OCI-LY3 (cell line): ENCODE measurements around the gene PRSS27.

ENCODE experiments used
- H2AFZ ChIP-seq: fragments of 200-600, 300-600 bp; shearing (Covaris generic); 2 replicates; pipeline ENCODE4 v1.6.0; 2014; ENCODE audit warnings: antibody characterized with exemption, low read depth, low read length
- H3K27ac ChIP-seq: fragments of 200-600, 300-600 bp; sonication (generic); 2 replicates; pipeline ENCODE4 v1.5.1; 2014; ENCODE audit warnings: mild to moderate bottlenecking, low read length, moderate library complexity, mixed read lengths
- H3K27me3 ChIP-seq: fragments of 200-600, 300-600 bp; sonication (generic); 2 replicates; pipeline ENCODE4 v1.6.1; 2014; ENCODE audit warnings: low read depth, low read length, mixed read lengths
- H3K36me3 ChIP-seq: fragments of 200-600, 300-600 bp; sonication (generic); replicated peaks from 2 replicates; pipeline ENCODE3; 2014; ENCODE audit warnings: low read depth, low read length, mixed read lengths
- H3K4me1 ChIP-seq: fragments of 300-600, 200-600 bp; sonication (generic); 2 replicates; pipeline ENCODE4 v1.6.1; 2014; ENCODE audit warnings: low read length, mixed read lengths
- H3K4me2 ChIP-seq: fragments of 200-600, 300-600 bp; sonication (generic); 2 replicates; pipeline ENCODE4 v1.6.1; 2014; ENCODE audit warnings: low read length, mixed read lengths
- H3K4me3 ChIP-seq: fragments of 300-600, 200-600 bp; sonication (generic); 2 replicates; pipeline ENCODE4 v1.5.1; 2014; ENCODE audit warnings: antibody characterized with exemption, mild to moderate bottlenecking, low read length, moderate library complexity
- H3K79me2 ChIP-seq: fragments of 300-600, 200-600 bp; shearing (Covaris generic); 2 replicates; pipeline ENCODE4 v1.6.1; 2014; ENCODE audit warnings: mild to moderate bottlenecking, low read length, mixed read lengths
- H3K9ac ChIP-seq: fragments of 300-600, 200-600 bp; shearing (Covaris generic); 2 replicates; pipeline ENCODE4 v1.6.0; 2014; ENCODE audit warnings: mild to moderate bottlenecking, low read length, moderate library complexity
- H3K9me3 ChIP-seq: fragments of 200-600, 300-600 bp; shearing (Covaris generic); 2 replicates; pipeline ENCODE4 v1.6.1; 2014; ENCODE audit warnings: low read length, mixed read lengths; ENCODE audit not compliant: insufficient read depth
- H4K20me1 ChIP-seq: fragments of 200-600, 300-600 bp; sonication (generic); 2 replicates; pipeline ENCODE4 v1.6.1; 2016; ENCODE audit warnings: low read length, mixed read lengths; ENCODE audit not compliant: insufficient read depth
- EZH2phosphoT487 ChIP-seq: fragments of 200-600 bp; shearing (Covaris generic); IDR thresholded peaks from 2 replicates; pipeline ENCODE4 v1.6.1; 2018; ENCODE audit warnings: antibody characterized with exemption, mixed run types, low read depth
- TF ChIP-seq, protein P1 (sequence below): fragments of 200-600, 300-600 bp; sonication (generic); IDR thresholded peaks from 2 replicates; pipeline ENCODE4 v1.5.1; 2014; ENCODE audit warnings: antibody characterized with exemption, low read length, low read depth

The PRSS27 gene

DNA sequence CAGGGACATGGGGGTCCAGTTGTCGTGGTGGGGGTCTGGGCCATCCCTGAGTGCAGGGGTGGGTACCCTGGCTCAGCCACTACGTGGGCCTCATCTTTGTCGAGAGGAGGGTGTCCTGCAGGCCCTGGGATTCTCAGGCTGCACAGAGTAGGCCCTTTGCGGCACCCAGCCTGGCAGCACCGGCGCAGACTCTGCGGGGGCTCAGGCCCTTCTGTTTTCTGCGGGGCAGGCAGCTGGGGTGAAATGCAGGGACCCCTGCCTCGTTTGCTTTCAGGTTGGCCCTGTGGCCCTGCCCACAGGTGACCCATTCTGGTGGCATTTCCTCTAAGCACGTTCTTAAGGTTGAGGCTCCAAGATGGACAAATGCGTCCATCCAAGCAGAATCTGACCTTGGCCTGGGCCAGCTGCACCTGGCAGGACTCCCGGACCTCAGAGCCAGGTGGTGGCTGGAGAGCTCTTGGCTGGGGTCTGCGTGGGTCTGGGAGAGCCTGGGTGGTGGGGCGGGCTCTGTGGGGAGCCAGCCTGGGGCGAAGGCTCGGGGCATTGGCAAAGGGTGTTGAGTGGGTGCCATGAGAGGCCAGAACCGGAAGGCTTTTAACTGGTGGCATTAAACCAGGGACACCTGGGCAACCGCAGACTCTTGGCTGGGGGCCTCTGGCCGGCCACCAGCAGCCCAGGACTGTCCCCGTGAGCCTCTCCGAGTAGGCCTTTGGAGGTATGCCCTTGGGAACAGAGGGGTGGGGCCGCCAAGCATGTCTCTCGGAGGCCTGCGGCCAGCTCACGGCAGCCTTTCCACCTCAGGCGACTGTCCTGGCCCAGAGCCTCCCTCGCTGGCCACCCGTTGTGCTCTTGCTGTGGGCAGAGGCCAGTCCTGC, 16.9 kb downstream of the PRSS27 start:
- TF ChIP-seq, protein P1, sequence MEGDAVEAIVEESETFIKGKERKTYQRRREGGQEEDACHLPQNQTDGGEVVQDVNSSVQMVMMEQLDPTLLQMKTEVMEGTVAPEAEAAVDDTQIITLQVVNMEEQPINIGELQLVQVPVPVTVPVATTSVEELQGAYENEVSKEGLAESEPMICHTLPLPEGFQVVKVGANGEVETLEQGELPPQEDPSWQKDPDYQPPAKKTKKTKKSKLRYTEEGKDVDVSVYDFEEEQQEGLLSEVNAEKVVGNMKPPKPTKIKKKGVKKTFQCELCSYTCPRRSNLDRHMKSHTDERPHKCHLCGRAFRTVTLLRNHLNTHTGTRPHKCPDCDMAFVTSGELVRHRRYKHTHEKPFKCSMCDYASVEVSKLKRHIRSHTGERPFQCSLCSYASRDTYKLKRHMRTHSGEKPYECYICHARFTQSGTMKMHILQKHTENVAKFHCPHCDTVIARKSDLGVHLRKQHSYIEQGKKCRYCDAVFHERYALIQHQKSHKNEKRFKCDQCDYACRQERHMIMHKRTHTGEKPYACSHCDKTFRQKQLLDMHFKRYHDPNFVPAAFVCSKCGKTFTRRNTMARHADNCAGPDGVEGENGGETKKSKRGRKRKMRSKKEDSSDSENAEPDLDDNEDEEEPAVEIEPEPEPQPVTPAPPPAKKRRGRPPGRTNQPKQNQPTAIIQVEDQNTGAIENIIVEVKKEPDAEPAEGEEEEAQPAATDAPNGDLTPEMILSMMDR, result no peak
- TF ChIP-seq EZH2phosphoT487, result no peak
- Histone ChIP-seq H3K27ac (no peak overlapping the region), H3K4me2 (no peak overlapping the region), H3K36me3 (peaks cover 46% of the 10 kb centered on the region), H3K4me1 (no peaks in the 10 kb centered on the region), H3K9me3 (no peaks in the 10 kb centered on the region), H3K79me2 (no peaks in the 10 kb centered on the region; the same call in 1 of the 2 replicates), H4K20me1 (peaks cover 12% of the 10 kb centered on the region), H3K27me3 (no peaks in the 10 kb centered on the region), H3K9ac (no peak overlapping the region), H3K4me3 (no peak overlapping the region), H2AFZ (no peak overlapping the region)

DNA sequence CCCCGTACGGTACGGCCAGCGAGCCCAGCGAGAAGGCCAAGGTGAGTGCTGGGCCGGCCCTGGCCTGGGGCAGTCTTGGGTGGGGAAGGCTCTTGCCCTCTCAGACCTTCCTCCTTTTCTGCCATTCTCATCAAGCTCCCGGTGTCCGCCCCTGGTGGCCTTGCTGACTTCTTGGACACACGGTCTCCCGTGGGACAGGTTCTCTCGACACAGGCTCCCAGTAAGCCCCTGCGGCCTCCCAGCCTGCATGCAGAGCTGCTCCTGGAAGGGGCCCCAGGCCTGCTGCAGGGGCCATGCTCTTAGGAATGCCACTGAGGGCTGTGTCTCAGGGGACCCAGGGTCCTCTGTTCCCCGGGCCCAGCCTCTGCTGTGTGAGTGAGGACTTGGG, 17.6 kb downstream of the PRSS27 start:
- Histone ChIP-seq H3K4me3 (no peak overlapping the region), H3K27me3 (no peaks in the 10 kb centered on the region), H4K20me1 (peaks cover 16% of the 10 kb centered on the region), H3K9me3 (no peaks in the 10 kb centered on the region), H3K4me1 (no peaks in the 10 kb centered on the region), H2AFZ (no peak overlapping the region), H3K4me2 (no peak overlapping the region), H3K9ac (no peak overlapping the region), H3K27ac (no peak overlapping the region), H3K79me2 (no peaks in the 10 kb centered on the region; the same call in 1 of the 2 replicates), H3K36me3 (peaks cover 43% of the 10 kb centered on the region)
- TF ChIP-seq, protein P1, result no peak
- TF ChIP-seq EZH2phosphoT487, result no peak

DNA sequence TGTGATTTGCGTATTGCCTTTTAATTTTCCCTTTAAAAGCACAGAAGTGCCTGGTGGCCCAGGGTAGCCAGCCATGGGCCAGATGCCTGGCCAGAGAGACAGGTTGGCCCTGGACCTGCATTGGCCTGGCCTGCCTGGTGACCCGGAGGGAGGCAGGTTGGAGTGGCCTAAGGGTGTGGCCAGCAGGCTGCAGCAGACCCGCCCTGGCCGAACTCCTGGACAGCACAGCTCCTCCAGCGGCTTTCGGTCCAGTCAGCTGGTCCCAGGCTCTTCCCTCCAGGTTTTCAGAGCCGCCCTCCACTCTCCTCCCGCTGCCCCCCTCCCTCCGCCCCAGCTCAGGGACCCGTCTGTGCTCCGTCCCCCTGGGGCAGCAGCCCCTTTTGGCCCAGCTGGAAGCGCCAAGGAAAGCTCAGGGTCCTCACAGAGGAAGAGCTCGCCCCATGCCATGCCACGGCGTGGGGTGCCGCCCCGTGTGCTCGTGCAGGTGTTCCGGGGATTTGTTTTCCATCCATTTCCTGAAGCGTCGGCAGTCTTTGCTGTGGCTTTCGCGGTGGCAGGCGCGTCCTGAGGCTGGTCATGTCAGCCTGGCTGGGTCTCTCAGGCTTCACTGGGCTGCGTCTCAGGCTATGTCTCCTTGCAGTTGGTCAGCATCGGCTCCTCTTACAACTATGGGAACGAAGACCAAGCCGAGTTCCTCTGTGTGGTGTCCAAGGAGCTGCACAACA, 18.1 kb downstream of the PRSS27 start:
- H3K9ac ChIP-seq, result no peak overlapping the region
- H3K27me3 ChIP-seq, result no peaks in the 10 kb centered on the region
- H3K36me3 ChIP-seq, result peaks cover 38% of the 10 kb centered on the region
- no peak overlapping the region for H3K4me3 ChIP-seq
- H3K27ac ChIP-seq, result no peak overlapping the region
- H3K79me2 ChIP-seq, result no peaks in the 10 kb centered on the region; the same call in 1 of the 2 replicates
- H3K9me3 ChIP-seq, result no peaks in the 10 kb centered on the region
- no peaks in the 10 kb centered on the region for H3K4me1 ChIP-seq
- no peak overlapping the region for H2AFZ ChIP-seq
- TF ChIP-seq, protein P1, result no peak
- TF ChIP-seq EZH2phosphoT487, result no peak
- peaks cover 16% of the 10 kb centered on the region for H4K20me1 ChIP-seq
- no peak overlapping the region for H3K4me2 ChIP-seq

DNA sequence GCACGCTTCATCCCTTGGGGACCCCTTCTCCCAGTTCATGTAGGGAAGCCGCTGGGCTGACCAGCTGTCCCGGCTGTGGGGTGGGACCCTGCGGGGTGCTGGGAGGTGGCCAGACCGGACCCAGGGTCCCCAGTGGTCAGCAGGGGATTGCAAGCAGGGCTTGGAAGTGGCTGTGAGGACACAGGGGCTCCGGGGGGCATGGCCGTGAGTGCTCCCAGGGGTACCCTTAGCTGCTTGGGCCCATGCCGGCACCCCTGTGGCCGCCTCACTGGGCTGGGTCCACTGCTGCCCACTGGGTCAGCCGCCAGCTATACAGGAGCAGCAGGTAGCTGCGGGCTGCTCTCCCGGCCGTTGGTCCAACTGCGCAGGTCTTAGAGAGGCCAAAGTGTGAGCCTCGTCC, 18.8 kb downstream of the PRSS27 start:
- TF ChIP-seq EZH2phosphoT487, result no peak
- TF ChIP-seq, protein P1, result no peak
- H3K4me3 ChIP-seq, result no peak overlapping the region
- H3K4me1 ChIP-seq, result no peaks in the 10 kb centered on the region
- peaks cover 36% of the 10 kb centered on the region for H3K36me3 ChIP-seq
- no peaks in the 10 kb centered on the region for H3K27me3 ChIP-seq
- no peaks in the 10 kb centered on the region for H3K9me3 ChIP-seq
- H3K4me2 ChIP-seq, result no peak overlapping the region
- H3K9ac ChIP-seq, result no peak overlapping the region
- no peak overlapping the region for H3K27ac ChIP-seq
- H2AFZ ChIP-seq, result no peak overlapping the region
- H3K79me2 ChIP-seq, result no peaks in the 10 kb centered on the region; the same call in 1 of the 2 replicates
- H4K20me1 ChIP-seq, result peaks cover 16% of the 10 kb centered on the region
